H1 (cell line): ENCODE data around the gene ITGB2. TPM values are rescaled to one million over a fixed set of nuclear protein-coding genes. Genes with fewer than 3 reads are reported as not detected.

ENCODE experiments used
- CTCF ChIA-PET: fragments of 300-600 bp; sonication (Branson Sonifier 250); formaldehyde crosslinking; loops from one replicate; lab custom pipeline; 2021; ENCODE audit not compliant: partially characterized antibody; lab: Charles Lee
- POLR2A ChIA-PET: fragments of 300-600 bp; sonication (Branson Sonifier 250); formaldehyde crosslinking; loops from one replicate; lab custom pipeline; 2021; ENCODE audit warnings: inconsistent platforms; ENCODE audit not compliant: partially characterized antibody; lab: Charles Lee
- DNase-seq, 2 experiments: peaks; one replicate each; pipeline versions ENCODE4 v3.0.0 to v3.0.0-alpha.2; 2010 to 2022; ENCODE audit warnings: low spot score in 2 of 2, low read depth in 1 of 2, mixed read lengths in 1 of 2
- FAIRE-seq: peaks from 2 replicates; lab custom pipeline; 2011; peaks lifted over from hg19 to GRCh38; lab: Jason Lieb, UNC
- H2AFZ ChIP-seq: 2 replicates; pipeline ENCODE4 v1.8.1; 2012; ENCODE audit warnings: low read length, inconsistent platforms
- H2AK5ac ChIP-seq: 2 replicates; pipeline ENCODE4 v1.6.1; 2013; ENCODE audit warnings: low read depth, low read length
- H2BK120ac ChIP-seq: replicated peaks from 2 replicates; pipeline ENCODE3; 2013; ENCODE audit warnings: low read depth, low read length, inconsistent platforms
- H2BK12ac ChIP-seq: 2 replicates; pipeline ENCODE4 v1.6.1; 2013; ENCODE audit warnings: low read depth, low read length
- H2BK15ac ChIP-seq: 2 replicates; pipeline ENCODE4 v1.6.1; 2013; ENCODE audit warnings: low read length
- H2BK20ac ChIP-seq: 2 replicates; pipeline ENCODE4 v1.6.1; 2013; ENCODE audit warnings: low read length
- H2BK5ac ChIP-seq: 2 replicates; pipeline ENCODE4 v1.6.1; 2013; ENCODE audit warnings: low read depth, low read length
- H3K14ac ChIP-seq: 2 replicates; pipeline ENCODE4 v1.6.1; 2013; ENCODE audit warnings: inconsistent platforms; ENCODE audit not compliant: insufficient read length
- H3K18ac ChIP-seq: 2 replicates; pipeline ENCODE4 v1.6.1; 2013; ENCODE audit warnings: low read length; ENCODE audit errors: extremely low read depth
- H3K23ac ChIP-seq: 2 replicates; pipeline ENCODE4 v1.6.1; 2013; ENCODE audit warnings: inconsistent platforms; ENCODE audit not compliant: insufficient read length
- H3K23me2 ChIP-seq: 2 replicates; pipeline ENCODE4 v1.6.1; 2013; ENCODE audit warnings: low read depth, low read length
- H3K27ac ChIP-seq: 2 replicates; pipeline ENCODE4 v1.6.1; 2011; ENCODE audit warnings: low read depth, low read length, inconsistent platforms
- H3K27me3 ChIP-seq, 4 experiments: replicated peaks in 1 of 4; 1 replicate in 1 of 4; 2 replicates in 3 of 4; pipeline versions ENCODE4 v1.6.1 to v1.8.1; 2011 to 2013; ENCODE audit warnings: low read length in 3 of 4, mild to moderate bottlenecking in 3 of 4, inconsistent platforms in 2 of 4, mixed read lengths in 2 of 4, moderate library complexity in 1 of 4; ENCODE audit not compliant: control insufficient read depth in 3 of 4, insufficient read depth in 3 of 4; ENCODE audit errors: extremely low read depth in 1 of 4
- H3K36me3 ChIP-seq, 4 experiments: 2 replicates each; pipeline versions ENCODE4 v1.6.1 to v1.8.1; 2011 to 2013; ENCODE audit warnings: mild to moderate bottlenecking in 4 of 4, low read length in 3 of 4, moderate library complexity in 2 of 4, control low read depth in 1 of 4, inconsistent platforms in 1 of 4; ENCODE audit not compliant: insufficient read depth in 4 of 4, control insufficient read depth in 2 of 4
- H3K4ac ChIP-seq: replicated peaks from 2 replicates; pipeline ENCODE3; 2013; ENCODE audit warnings: low read length, low read depth, mixed read lengths, inconsistent platforms; ENCODE audit not compliant: insufficient read length
- H3K4me1 ChIP-seq, 4 experiments: replicated peaks in 1 of 4; 1 replicate in 1 of 4; 2 replicates in 3 of 4; pipeline versions ENCODE4 v1.6.1 to v1.8.1; 2011 to 2013; ENCODE audit warnings: low read length in 3 of 4, inconsistent platforms in 2 of 4, mixed read lengths in 1 of 4; ENCODE audit not compliant: insufficient read depth in 4 of 4, control insufficient read depth in 3 of 4
- H3K4me2 ChIP-seq, 2 experiments: 2 replicates each; pipeline versions ENCODE4 v1.6.1 to v1.8.1; 2011 to 2013; ENCODE audit warnings: low read depth in 2 of 2, low read length in 2 of 2, control low read depth in 1 of 2, inconsistent platforms in 1 of 2, mild to moderate bottlenecking in 1 of 2; ENCODE audit not compliant: insufficient read depth in 1 of 2
- H3K4me3 ChIP-seq, 4 experiments: fragments of 200-600, 300-600 bp in 1 of 4; sonication (generic), shearing (Covaris generic), sonication (Bioruptor Twin) in 1 of 4; 2 replicates each; pipeline versions ENCODE4 v1.5.1 to v1.8.1; 2011 to 2016; ENCODE audit warnings: low read length in 4 of 4, low read depth in 3 of 4, control low read depth in 2 of 4, inconsistent platforms in 2 of 4, mild to moderate bottlenecking in 2 of 4, mixed read lengths in 1 of 4, moderate library complexity in 1 of 4; ENCODE audit not compliant: insufficient read depth in 2 of 4; ENCODE audit errors: extremely low read depth in 1 of 4
- H3K56ac ChIP-seq: replicated peaks from 2 replicates; pipeline ENCODE3; 2013; ENCODE audit warnings: low read depth, mild to moderate bottlenecking, mixed read lengths, low read length, inconsistent platforms; ENCODE audit not compliant: insufficient read length
- H3K79me1 ChIP-seq: 2 replicates; pipeline ENCODE4 v1.6.1; 2013; ENCODE audit warnings: low read depth, low read length, control low read depth
- H3K79me2 ChIP-seq, 2 experiments: 2 replicates each; pipeline versions ENCODE4 v1.6.1 to v1.8.1; 2012 to 2013; ENCODE audit warnings: low read length in 2 of 2, mild to moderate bottlenecking in 2 of 2, inconsistent platforms in 1 of 2; ENCODE audit not compliant: insufficient read depth in 2 of 2, control insufficient read depth in 1 of 2
- H3K9ac ChIP-seq, 4 experiments: replicated peaks in 1 of 4; 1 replicate in 1 of 4; 2 replicates in 3 of 4; pipeline versions ENCODE4 v1.6.1 to v1.8.1; 2011 to 2013; ENCODE audit warnings: low read depth in 3 of 4, low read length in 3 of 4, control low read depth in 2 of 4, mild to moderate bottlenecking in 2 of 4, moderate library complexity in 2 of 4, inconsistent platforms in 1 of 4; ENCODE audit errors: extremely low read depth in 1 of 4
- H3K9me3 ChIP-seq, 2 experiments: 2 replicates each; pipeline versions ENCODE4 v1.6.1 to v1.8.1; 2012 to 2013; ENCODE audit warnings: mild to moderate bottlenecking in 2 of 2, moderate library complexity in 2 of 2, control low read depth in 1 of 2, inconsistent platforms in 1 of 2, low read depth in 1 of 2, low read length in 1 of 2, mixed read lengths in 1 of 2; ENCODE audit not compliant: insufficient read depth in 2 of 2
- H4K20me1 ChIP-seq, 2 experiments: replicated peaks in 1 of 2; 2 replicates each; pipeline versions ENCODE3 to v1.8.1; 2011 to 2013; ENCODE audit warnings: inconsistent platforms in 2 of 2, low read length in 2 of 2, mild to moderate bottlenecking in 1 of 2; ENCODE audit not compliant: insufficient read depth in 2 of 2, control insufficient read depth in 1 of 2
- H4K5ac ChIP-seq: 2 replicates; pipeline ENCODE4 v1.6.1; 2013; ENCODE audit warnings: low read length, low read depth, mixed read lengths, inconsistent platforms; ENCODE audit not compliant: insufficient read length
- H4K8ac ChIP-seq: 2 replicates; pipeline ENCODE4 v1.8.0; 2013; ENCODE audit warnings: mild to moderate bottlenecking, moderate library complexity, low read length, inconsistent platforms; ENCODE audit not compliant: insufficient read depth; ENCODE audit errors: extremely low read depth
- H4K91ac ChIP-seq: replicated peaks from 2 replicates; pipeline ENCODE3; 2013; ENCODE audit warnings: low read length, mixed read lengths, inconsistent platforms; ENCODE audit not compliant: insufficient read length
- CBX8 ChIP-seq: fragments of 300-800, 300-1000 bp; sonication (generic); IDR thresholded peaks from 2 replicates; pipeline ENCODE4 v1.7.1; 2016; ENCODE audit warnings: low read depth, low read length, borderline replicate concordance
- MAFK ChIP-seq: IDR thresholded peaks from 2 replicates; pipeline ENCODE4 v1.6.1; 2012; ENCODE audit warnings: low read depth, mild to moderate bottlenecking, improper control_type of control experiment, low read length
- RFX5 ChIP-seq: IDR thresholded peaks from 2 replicates; pipeline ENCODE4 v1.6.1; 2011; ENCODE audit warnings: low read depth, low read length, improper control_type of control experiment, borderline replicate concordance
- TEAD4 ChIP-seq: IDR thresholded peaks from 2 replicates; pipeline ENCODE4 v1.6.1; 2012; ENCODE audit warnings: low read depth, low read length, inconsistent platforms, mixed read lengths
- WGBS, 2 experiments: shearing (Covaris generic) in 1 of 2; methylation state at CpG; one replicate each; pipeline versions ENCODE4 v1.1.6 to v1.1.7; 2013 to 2015; ENCODE audit warnings: low lambda C conversion rate in 2 of 2, mixed read lengths in 2 of 2, inconsistent platforms in 1 of 2, low coverage in 1 of 2, missing lambda C conversion rate in 1 of 2; ENCODE audit not compliant: insufficient replicate concordance in 2 of 2, insufficient coverage in 1 of 2, insufficient read length in 1 of 2; ENCODE audit errors: extremely low coverage in 1 of 2, missing lambda C conversion rate in 1 of 2; 5-methylcytosine and 5-hydroxymethylcytosine counted together
- polyA plus RNA-seq, 7 experiments: library from polyadenylated mRNA; depleted of rRNA in 3 of 7; stranded (reverse) in 5 of 7; unstranded in 2 of 7; fragments of >200 nt in 5 of 7; fragments of 200-250 nt in 2 of 7; gene quantifications; 1 replicate in 5 of 7; 2 replicates in 1 of 7; 4 replicates in 1 of 7; pipeline versions ENCODE4 v1.2.1 to v1.2.3, GENCODE V29; 2011 to 2013; ENCODE audit warnings: missing spikeins in 2 of 7, mixed read lengths in 2 of 7
- total RNA-seq: library from RNA; stranded (reverse); fragmentation: NEBNext Ultra II Directional; extraction: Animal tissue kit (Norgen Biotek cat#: 25700); gene quantifications from 2 replicates; pipeline ENCODE4 v1.2.1, GENCODE V29; 2021
- TF ChIP-seq, protein P1 (sequence below): IDR thresholded peaks from 2 replicates; pipeline ENCODE4 v1.6.1; 2012; ENCODE audit warnings: inconsistent platforms

Gene ITGB2
- total and polyA plus RNA-seq, 2 of the 8 experiments (the other 6 are each of a cell fraction or from before 2014, with no cell fraction given): 0.24 to 0.63 TPM

DNA sequence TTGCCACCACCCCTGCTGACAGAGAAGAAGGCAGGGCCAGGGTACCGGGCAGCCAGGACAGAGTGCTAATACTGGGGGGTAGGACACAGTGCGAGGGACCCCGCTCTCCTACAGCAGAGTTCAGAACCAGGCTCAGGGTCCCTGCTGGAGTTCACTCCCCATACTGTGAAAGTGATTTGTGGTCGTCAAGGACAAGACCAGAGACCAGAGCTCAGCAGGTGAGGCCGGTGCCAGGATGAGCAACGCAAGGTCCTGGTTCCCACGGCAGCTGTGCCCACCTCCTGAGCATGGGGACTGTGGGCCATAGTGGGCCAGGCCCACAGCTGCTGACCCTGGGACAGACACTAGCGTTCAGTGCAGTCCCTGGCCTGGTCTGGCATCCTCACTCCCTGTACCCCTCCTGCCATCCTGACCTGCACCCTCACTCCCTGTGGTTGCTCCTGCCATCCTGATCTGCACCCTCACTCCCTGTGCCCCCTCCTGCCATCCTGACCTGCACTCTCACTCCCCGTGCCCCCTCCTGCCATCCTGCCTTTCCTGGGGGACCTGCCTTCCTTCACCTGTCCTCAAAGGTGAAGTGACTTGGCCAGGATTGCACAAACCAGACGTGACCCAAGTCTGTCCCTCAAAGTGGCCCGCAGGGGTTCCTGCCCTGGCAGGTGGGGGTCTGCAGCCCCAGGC, 33.4 kb downstream of the ITGB2 start:
- Histone ChIP-seq H3K18ac (no peak overlapping the region; the same call in 1 of the 2 replicates), H4K5ac (no peak overlapping the region), H3K56ac (no peak overlapping the region), H3K4ac (no peak overlapping the region), H2AK5ac (no peak overlapping the region), H4K8ac (peak overlapping the region; percentile 51; the same call in 1 of the 2 replicates), H3K4me1 (no peaks in the 10 kb centered on the region), H2BK12ac (no peak overlapping the region), H2BK120ac (no peak overlapping the region), H3K14ac (no peak overlapping the region), H2BK20ac (no peak overlapping the region), H3K27me3 (no peaks in the 10 kb centered on the region), H2BK15ac (no peak overlapping the region), H3K79me1 (no peaks in the 10 kb centered on the region), H4K20me1 (peaks cover 0 to 2% of the 10 kb centered on the region in 2 experiments), H3K27ac (no peak overlapping the region), H3K9ac (no peak overlapping the region), H2BK5ac (no peak overlapping the region), H2AFZ (no peak overlapping the region), H3K79me2 (no peaks in the 10 kb centered on the region), H3K4me3 (no peak overlapping the region), H3K23me2 (no peaks in the 10 kb centered on the region), H3K23ac (no peak overlapping the region), H3K9me3 (no peaks in the 10 kb centered on the region), H4K91ac (no peak overlapping the region), H3K36me3 (no peaks in the 10 kb centered on the region), H3K4me2 (no peak overlapping the region)
- DNase-seq: no peak
- no peak for FAIRE-seq
- 81% methylated on average over 11 of the region's 11 CpGs; no CpG with 5 or more reads in 1 of the 2 experiments for WGBS, 2 experiments
- CTCF ChIA-PET: interaction anchor here (0.6 to 1.4 kb wide), 7 partner anchors 11 to 220 kb away, joined by 3 to 5 read pairs (median 3); no protein-coding TSS in a partner anchor
- TF ChIP-seq TEAD4: no peak
- no peak for TF ChIP-seq MAFK
- TF ChIP-seq, protein P1, sequence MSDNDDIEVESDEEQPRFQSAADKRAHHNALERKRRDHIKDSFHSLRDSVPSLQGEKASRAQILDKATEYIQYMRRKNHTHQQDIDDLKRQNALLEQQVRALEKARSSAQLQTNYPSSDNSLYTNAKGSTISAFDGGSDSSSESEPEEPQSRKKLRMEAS: no peak
- no peak for TF ChIP-seq RFX5
- TF ChIP-seq CBX8: no peak
- POLR2A ChIA-PET: no interaction called here
